Panc1 (cell line): ENCODE measurements around the gene ITGA2. TPM values are rescaled to one million over a fixed set of nuclear protein-coding genes. Genes with fewer than 3 reads are reported as not detected.

Source experiments
- ATAC-seq: fragments of 200-7000 bp; cut with Tn5 transposase; 2 replicates; pipeline ENCODE4 v1.9.1; 2020; ENCODE audit warnings: mild to moderate bottlenecking, moderate library complexity
- BruUV-seq: library from RNA; stranded (reverse); fragments of 400-500 nt; replicated peaks from 2 replicates; lab custom pipeline; 2021; lab: Mats Ljungman, UMichigan
- CTCF ChIA-PET: fragments of 300-600 bp; sonication (Branson Sonifier 250); formaldehyde crosslinking; loops from one replicate; lab custom pipeline; 2022; ENCODE audit warnings: antibody characterized with exemption; lab: Charles Lee
- POLR2A ChIA-PET: fragments of 300-600 bp; sonication (Branson Sonifier 250); formaldehyde crosslinking; loops from one replicate; lab custom pipeline; 2022; ENCODE audit warnings: antibody characterized with exemption; lab: Charles Lee
- DNase-seq: peaks from one replicate; pipeline ENCODE4 v3.0.0-alpha.2; 2010; ENCODE audit warnings: low read depth, low spot score
- H3K27ac ChIP-seq: 2 replicates; pipeline ENCODE4 v1.5.1; 2011; ENCODE audit warnings: mild to moderate bottlenecking, low read length, inconsistent platforms
- H3K27me3 ChIP-seq: fragments of 200-500 bp; sonication (Bioruptor generic); 2 replicates; pipeline ENCODE4 v1.6.0; 2014; ENCODE audit warnings: low read length, inconsistent platforms; ENCODE audit not compliant: control insufficient read depth, insufficient read depth
- H3K36me3 ChIP-seq: fragments of 200-500 bp; sonication (Bioruptor generic); 2 replicates; pipeline ENCODE4 v1.5.1; 2014; ENCODE audit warnings: inconsistent platforms, mild to moderate bottlenecking, low read length, moderate library complexity; ENCODE audit not compliant: control insufficient read depth, insufficient read depth
- H3K4me1 ChIP-seq: 2 replicates; pipeline ENCODE4 v1.5.1; 2011; ENCODE audit warnings: inconsistent platforms, mild to moderate bottlenecking, low read length, moderate library complexity; ENCODE audit not compliant: control insufficient read depth, insufficient read depth
- H3K4me3 ChIP-seq, 2 experiments: 2 replicates each; pipeline ENCODE4 v1.5.1; 2011 to 2012; ENCODE audit warnings: low read depth in 2 of 2, low read length in 2 of 2, mild to moderate bottlenecking in 2 of 2, inconsistent platforms in 1 of 2, moderate library complexity in 1 of 2
- H3K9me3 ChIP-seq: fragments of 200-500 bp; sonication (Bioruptor generic); 2 replicates; pipeline ENCODE4 v1.5.1; 2014; ENCODE audit warnings: low read depth, mild to moderate bottlenecking, inconsistent platforms, low read length, moderate library complexity; ENCODE audit not compliant: control insufficient read depth, insufficient read depth
- POLR2AphosphoS5 ChIP-seq: IDR thresholded peaks from 2 replicates; pipeline ENCODE4 v1.6.1; 2012; ENCODE audit warnings: mild to moderate bottlenecking, low read depth, low read length, moderate library complexity
- SIN3A ChIP-seq: IDR thresholded peaks from 2 replicates; pipeline ENCODE4 v1.6.1; 2012; ENCODE audit warnings: low read depth, mild to moderate bottlenecking, low read length, moderate library complexity, borderline replicate concordance; ENCODE audit not compliant: insufficient read depth
- TCF7L2 ChIP-seq: IDR thresholded peaks from 2 replicates; pipeline ENCODE4 v1.6.1; 2011; ENCODE audit warnings: mild to moderate bottlenecking, low read depth, low read length, inconsistent platforms
- in situ Hi-C: cut with HindIII; loops from 2 replicates; pipeline ENCODE4 v1.10.0; 2016; ENCODE audit warnings: low sequenced_read_pairs, low pct_unique_long_range_greater_than_20kb
- intact Hi-C: fragments of 100-400 bp; cut with micrococcal nuclease; formaldehyde crosslinking; loops from one replicate; pipeline ENCODE4 v1.10.0; 2022; ENCODE audit not compliant: unreplicated experiment
- total RNA-seq: library from RNA; stranded (reverse); gene quantifications from one replicate; pipeline ENCODE4 v1.2.1, GENCODE V29; 2021; ENCODE audit not compliant: unreplicated experiment
- TF ChIP-seq, protein P1 (sequence below), 2 experiments: IDR thresholded peaks; 2 replicates each; pipeline ENCODE4 v1.6.1; 2011 to 2012; ENCODE audit warnings: low read depth in 2 of 2, control low read depth in 1 of 2, low read length in 1 of 2, mild to moderate bottlenecking in 1 of 2, moderate library complexity in 1 of 2; ENCODE audit not compliant: insufficient read depth in 1 of 2
- TF ChIP-seq, protein P2 (sequence below): fragments of 450-650 bp; IDR thresholded peaks from 2 replicates; pipeline ENCODE4 v1.5.1; 2017; ENCODE audit warnings: mild to moderate bottlenecking

The ITGA2 gene
- total RNA-seq, 1 experiment from 2014 or later, result 41.8 TPM

DNA sequence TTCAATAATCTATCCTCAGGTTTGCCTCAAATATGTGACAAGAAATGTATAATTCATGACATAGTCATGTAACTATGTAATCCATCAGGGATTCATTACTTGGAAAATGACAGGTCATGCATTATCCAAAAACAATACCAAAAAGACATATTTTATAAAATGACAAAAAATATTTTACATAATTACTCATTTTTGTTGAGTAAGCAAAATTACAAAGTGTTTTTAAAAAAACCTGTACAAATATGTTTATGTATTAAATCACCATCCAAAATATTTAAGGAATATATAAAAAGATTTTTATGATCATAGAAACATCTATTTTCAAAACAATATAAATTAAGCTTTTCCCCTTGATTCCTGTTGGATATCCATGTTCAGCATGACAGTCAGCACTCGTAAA, 36.7 kb upstream of the ITGA2 start:
- Histone ChIP-seq H3K9me3 (no peaks in the 10 kb centered on the region), H3K36me3 (no peaks in the 10 kb centered on the region), H3K4me3 (no peak overlapping the region), H3K27me3 (no peaks in the 10 kb centered on the region), H3K27ac (no peak overlapping the region), H3K4me1 (0 out of 2 replicates have a peak, but pooled peaks cover 3% of the 10 kb centered on the region)
- no peak for DNase-seq
- no peak for ATAC-seq
- in situ Hi-C loops (no loop called here), intact Hi-C loops (no loop called here)
- ChIA-PET CTCF (no interaction called here), POLR2A (no interaction called here)
- BruUV-seq, result no TSS peak
- TF ChIP-seq, protein P1, sequence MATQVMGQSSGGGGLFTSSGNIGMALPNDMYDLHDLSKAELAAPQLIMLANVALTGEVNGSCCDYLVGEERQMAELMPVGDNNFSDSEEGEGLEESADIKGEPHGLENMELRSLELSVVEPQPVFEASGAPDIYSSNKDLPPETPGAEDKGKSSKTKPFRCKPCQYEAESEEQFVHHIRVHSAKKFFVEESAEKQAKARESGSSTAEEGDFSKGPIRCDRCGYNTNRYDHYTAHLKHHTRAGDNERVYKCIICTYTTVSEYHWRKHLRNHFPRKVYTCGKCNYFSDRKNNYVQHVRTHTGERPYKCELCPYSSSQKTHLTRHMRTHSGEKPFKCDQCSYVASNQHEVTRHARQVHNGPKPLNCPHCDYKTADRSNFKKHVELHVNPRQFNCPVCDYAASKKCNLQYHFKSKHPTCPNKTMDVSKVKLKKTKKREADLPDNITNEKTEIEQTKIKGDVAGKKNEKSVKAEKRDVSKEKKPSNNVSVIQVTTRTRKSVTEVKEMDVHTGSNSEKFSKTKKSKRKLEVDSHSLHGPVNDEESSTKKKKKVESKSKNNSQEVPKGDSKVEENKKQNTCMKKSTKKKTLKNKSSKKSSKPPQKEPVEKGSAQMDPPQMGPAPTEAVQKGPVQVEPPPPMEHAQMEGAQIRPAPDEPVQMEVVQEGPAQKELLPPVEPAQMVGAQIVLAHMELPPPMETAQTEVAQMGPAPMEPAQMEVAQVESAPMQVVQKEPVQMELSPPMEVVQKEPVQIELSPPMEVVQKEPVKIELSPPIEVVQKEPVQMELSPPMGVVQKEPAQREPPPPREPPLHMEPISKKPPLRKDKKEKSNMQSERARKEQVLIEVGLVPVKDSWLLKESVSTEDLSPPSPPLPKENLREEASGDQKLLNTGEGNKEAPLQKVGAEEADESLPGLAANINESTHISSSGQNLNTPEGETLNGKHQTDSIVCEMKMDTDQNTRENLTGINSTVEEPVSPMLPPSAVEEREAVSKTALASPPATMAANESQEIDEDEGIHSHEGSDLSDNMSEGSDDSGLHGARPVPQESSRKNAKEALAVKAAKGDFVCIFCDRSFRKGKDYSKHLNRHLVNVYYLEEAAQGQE (IDR thresholded peaks at IDR 0.05; ENCODE audit: insufficient read depth in 1 of 2, low read depth in 2 of 2, low read length in 1 of 2), result no peak
- no peak for TF ChIP-seq POLR2AphosphoS5
- TF ChIP-seq SIN3A, result no peak
- TF ChIP-seq TCF7L2, result no peak
- TF ChIP-seq, protein P2, sequence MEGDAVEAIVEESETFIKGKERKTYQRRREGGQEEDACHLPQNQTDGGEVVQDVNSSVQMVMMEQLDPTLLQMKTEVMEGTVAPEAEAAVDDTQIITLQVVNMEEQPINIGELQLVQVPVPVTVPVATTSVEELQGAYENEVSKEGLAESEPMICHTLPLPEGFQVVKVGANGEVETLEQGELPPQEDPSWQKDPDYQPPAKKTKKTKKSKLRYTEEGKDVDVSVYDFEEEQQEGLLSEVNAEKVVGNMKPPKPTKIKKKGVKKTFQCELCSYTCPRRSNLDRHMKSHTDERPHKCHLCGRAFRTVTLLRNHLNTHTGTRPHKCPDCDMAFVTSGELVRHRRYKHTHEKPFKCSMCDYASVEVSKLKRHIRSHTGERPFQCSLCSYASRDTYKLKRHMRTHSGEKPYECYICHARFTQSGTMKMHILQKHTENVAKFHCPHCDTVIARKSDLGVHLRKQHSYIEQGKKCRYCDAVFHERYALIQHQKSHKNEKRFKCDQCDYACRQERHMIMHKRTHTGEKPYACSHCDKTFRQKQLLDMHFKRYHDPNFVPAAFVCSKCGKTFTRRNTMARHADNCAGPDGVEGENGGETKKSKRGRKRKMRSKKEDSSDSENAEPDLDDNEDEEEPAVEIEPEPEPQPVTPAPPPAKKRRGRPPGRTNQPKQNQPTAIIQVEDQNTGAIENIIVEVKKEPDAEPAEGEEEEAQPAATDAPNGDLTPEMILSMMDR, result no peak

DNA sequence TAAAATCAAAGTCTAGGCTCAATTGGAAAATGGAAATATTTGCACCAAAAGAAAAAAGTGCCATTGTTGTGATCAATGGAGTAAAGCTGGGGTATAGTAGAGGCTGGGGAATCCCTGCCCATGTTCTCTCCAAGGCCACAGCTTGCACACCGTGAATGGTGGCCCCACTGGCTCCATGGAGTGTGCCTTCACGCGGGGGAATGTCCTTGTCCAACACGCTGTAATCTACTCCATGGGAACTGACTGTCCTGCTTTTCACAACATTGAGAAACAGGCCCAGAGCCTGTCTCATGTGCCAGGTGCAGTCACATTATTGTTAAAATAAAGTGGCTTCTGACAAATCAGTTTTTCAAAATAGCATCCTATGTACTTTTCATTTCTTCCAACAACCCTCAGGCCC, 33.1 kb upstream of the ITGA2 start:
- no peak overlapping the region for H3K4me3 ChIP-seq
- H3K27ac ChIP-seq, result no peak overlapping the region
- BruUV-seq, result no TSS peak
- H3K9me3 ChIP-seq, result peaks cover 3% of the 10 kb centered on the region; the same call in 1 of the 2 replicates
- no peaks in the 10 kb centered on the region for H3K27me3 ChIP-seq
- TF ChIP-seq, protein P2, result no peak
- TF ChIP-seq POLR2AphosphoS5 (no peak), SIN3A (no peak), TCF7L2 (no peak)
- TF ChIP-seq, protein P1 (IDR thresholded peaks at IDR 0.05; ENCODE audit: insufficient read depth in 1 of 2, low read depth in 2 of 2, low read length in 1 of 2), result no peak
- ATAC-seq (no peak), DNase-seq (no peak)
- in situ Hi-C loops, result no loop called here
- no peaks in the 10 kb centered on the region for H3K36me3 ChIP-seq
- ChIA-PET POLR2A (no interaction called here), CTCF (no interaction called here)
- intact Hi-C loops, result loop anchor here (5.0 kb wide), 1 partner anchor 1446 kb away; no protein-coding TSS in a partner anchor
- H3K4me1 ChIP-seq, result no peaks in the 10 kb centered on the region
